Large intestine (tissue), 3 donors: ENCODE data around the gene IFNAR2. TPM values are rescaled to one million over a fixed set of nuclear protein-coding genes. Genes with fewer than 3 reads are reported as not detected.
"Not testable (repeated sequence)": the region's sequence is repeated elsewhere in the genome, so short reads cannot be mapped to it uniquely, and the experiment has no call there.

Experiments used
- DNase-seq, 2 donors: peaks; one replicate each; pipeline versions ENCODE4 v3.0.0 to v3.0.0-alpha.2; 2013
- H3K27ac ChIP-seq: one replicate; pipeline ENCODE4 v1.5.1; 2013; ENCODE audit warnings: low read length
- H3K27me3 ChIP-seq: 2 replicates; pipeline ENCODE4 v1.6.1; 2013; ENCODE audit warnings: low read length; ENCODE audit not compliant: control insufficient read depth, insufficient read depth
- H3K36me3 ChIP-seq: 2 replicates; pipeline ENCODE4 v1.6.1; 2013; ENCODE audit warnings: low read length; ENCODE audit not compliant: control insufficient read depth, insufficient read depth
- H3K4me1 ChIP-seq: one replicate; pipeline ENCODE4 v1.6.1; 2013; ENCODE audit warnings: low read length; ENCODE audit not compliant: control insufficient read depth, insufficient read depth
- H3K4me3 ChIP-seq: one replicate; pipeline ENCODE4 v1.5.1; 2013; ENCODE audit warnings: low read length
- H3K9me3 ChIP-seq: one replicate; pipeline ENCODE4 v1.6.1; 2013; ENCODE audit warnings: mild to moderate bottlenecking, low read depth, low read length, moderate library complexity; ENCODE audit not compliant: control insufficient read depth
- WGBS: methylation state at CpG from one replicate; pipeline ENCODE4 v1.1.5; 2013; ENCODE audit warnings: low lambda C conversion rate; ENCODE audit not compliant: insufficient coverage; 5-methylcytosine and 5-hydroxymethylcytosine counted together
- polyA plus RNA-seq: library from polyadenylated mRNA; unstranded; fragments of 120-200 nt; gene quantifications from one replicate; pipeline ENCODE4 v1.2.1, GENCODE V29; 2013

Gene IFNAR2
- polyA plus RNA-seq, 1 donor = 45.7 TPM

DNA sequence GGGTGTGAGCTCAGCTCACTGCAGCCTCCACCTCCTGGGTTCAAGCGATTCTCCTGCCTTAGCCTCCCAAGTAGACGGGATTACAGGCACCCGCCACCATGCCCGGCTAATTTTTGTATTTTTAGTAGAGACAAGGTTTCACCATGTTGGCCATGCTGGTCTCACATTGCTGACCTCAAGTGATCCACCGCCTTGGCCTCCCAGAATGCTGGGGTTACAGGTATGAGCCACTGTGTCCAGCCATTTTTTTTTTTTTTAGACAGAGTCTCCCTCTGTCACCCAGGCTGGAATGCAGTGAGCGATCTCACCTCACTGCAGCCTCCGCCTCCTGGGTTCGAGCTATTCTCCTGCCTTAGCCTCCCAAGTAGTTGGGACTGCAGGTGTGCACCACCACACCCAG lies 13.1 kb downstream of the IFNAR2 start:
- H3K27ac ChIP-seq, DNase-seq, H3K27me3 ChIP-seq, H3K4me3 ChIP-seq, H3K4me1 ChIP-seq, H3K9me3 ChIP-seq: not testable (repeated sequence)
- no CpG with 5 or more reads among the region's 8 CpGs for WGBS
- H3K36me3 ChIP-seq = peaks cover 38% of the 10 kb centered on the region

DNA sequence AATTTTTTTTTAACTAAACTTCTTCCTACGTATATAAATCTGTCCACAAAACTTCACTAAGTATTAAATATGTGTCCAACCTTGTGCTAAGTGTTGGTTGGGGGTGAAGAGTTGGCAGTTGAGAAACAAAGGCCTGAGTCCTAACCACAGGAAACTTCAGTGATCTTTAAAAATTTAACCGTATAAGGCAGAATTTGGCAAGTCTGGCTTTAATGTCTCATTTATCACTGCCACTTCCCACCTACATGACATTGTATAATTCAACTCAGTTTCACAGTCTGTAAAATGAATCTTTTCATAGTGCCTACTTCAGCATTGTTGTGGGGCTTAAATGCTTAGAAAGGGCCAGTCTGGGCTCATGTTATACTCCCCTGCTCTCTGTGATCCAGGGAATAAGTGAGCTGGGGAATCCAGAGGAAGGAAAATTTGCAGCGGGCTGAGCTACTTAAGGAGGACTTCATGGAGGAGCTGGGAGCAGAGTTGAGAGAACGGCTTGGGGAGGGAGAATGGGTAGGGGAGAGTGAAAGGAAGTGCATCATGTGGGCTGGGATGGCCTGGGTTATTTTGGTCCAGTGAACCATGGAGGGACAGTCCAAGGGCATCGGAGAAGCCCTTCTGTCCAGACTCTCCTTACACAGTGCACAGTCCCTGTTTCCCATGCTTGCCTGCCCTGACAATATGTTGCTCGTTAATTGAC lies 14.5 kb downstream of the IFNAR2 start:
- peaks cover 44% of the 10 kb centered on the region for H3K36me3 ChIP-seq
- no peaks in the 10 kb centered on the region for H3K9me3 ChIP-seq
- H3K4me1 ChIP-seq = no peaks in the 10 kb centered on the region
- no peaks in the 10 kb centered on the region for H3K27me3 ChIP-seq
- no peak overlapping the region for H3K27ac ChIP-seq
- H3K4me3 ChIP-seq = no peak overlapping the region
- no peak for DNase-seq
- WGBS = 87% methylated on average over 4 of the region's 6 CpGs

DNA sequence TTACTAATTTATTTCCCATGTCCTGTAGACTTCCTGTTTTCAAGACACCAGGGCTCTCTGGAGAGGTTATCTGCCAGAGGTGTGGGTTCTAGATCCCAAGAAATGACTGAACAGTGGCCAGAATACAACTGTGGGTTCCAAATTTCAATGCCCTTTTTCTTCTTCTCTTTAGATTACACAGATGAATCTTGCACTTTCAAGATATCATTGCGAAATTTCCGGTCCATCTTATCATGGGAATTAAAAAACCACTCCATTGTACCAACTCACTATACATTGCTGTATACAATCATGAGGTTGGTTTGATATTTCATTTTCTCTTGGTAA lies 15.0 kb downstream of the IFNAR2 start:
- no peak overlapping the region for H3K27ac ChIP-seq

DNA sequence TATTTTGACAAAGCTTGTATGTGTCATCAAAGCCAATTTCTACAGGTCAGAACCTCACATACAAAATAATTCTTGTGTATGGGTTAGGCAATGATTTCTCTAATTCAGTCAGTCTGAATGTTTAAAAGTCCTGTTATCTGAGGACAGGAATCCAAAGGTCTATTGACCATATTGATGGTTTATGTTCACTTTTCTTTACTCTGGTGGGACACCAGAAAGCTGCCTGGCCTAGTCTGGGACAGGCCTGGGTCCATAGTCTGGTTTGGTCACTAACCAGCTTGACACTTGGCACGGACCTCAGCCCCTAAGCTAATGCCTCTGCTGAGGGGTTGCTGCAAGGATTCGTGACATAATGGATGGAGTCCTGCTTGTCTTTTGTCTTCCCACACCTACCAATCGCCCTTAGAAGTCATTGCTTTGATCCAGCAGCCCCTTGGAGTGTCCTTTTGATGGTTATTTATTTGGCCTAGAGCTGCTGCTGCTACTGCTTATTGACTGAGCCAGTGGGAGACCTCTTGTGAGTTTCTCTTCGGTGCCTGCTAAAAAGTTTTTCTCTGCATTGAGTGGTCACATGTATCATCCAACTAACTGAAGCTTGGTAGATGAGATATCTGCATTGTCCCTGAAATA lies 15.7 kb downstream of the IFNAR2 start:
- no peak for DNase-seq
- no CpG with 5 or more reads among the region's 4 CpGs for WGBS

More for the DNA sequence above, 15.0 kb downstream of the IFNAR2 start:
- H3K4me3 ChIP-seq = no peak overlapping the region
- DNase-seq = no peak
- H3K9me3 ChIP-seq = no peaks in the 10 kb centered on the region
- 100% methylated on average over 2 of the region's 2 CpGs for WGBS
- H3K4me1 ChIP-seq = no peaks in the 10 kb centered on the region
- H3K27me3 ChIP-seq = no peaks in the 10 kb centered on the region
- H3K36me3 ChIP-seq = peaks cover 50% of the 10 kb centered on the region

DNA sequence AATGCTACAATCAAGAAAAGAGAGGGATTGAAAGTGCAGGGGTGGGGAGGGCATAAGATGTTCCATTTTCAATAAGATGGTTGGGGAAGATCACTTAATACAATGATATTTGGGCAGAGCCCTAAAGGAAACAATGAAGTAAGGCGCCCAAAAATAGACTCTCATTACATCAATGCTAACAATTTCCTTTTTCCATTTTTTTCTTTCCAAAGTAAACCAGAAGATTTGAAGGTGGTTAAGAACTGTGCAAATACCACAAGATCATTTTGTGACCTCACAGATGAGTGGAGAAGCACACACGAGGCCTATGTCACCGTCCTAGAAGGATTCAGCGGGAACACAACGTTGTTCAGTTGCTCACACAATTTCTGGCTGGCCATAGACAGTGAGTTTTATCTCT lies 16.8 kb downstream of the IFNAR2 start:
- no peak for DNase-seq
- Histone ChIP-seq H3K36me3 (peaks cover 61% of the 10 kb centered on the region), H3K4me3 (no peak overlapping the region), H3K4me1 (no peaks in the 10 kb centered on the region), H3K27me3 (no peaks in the 10 kb centered on the region), H3K27ac (no peak overlapping the region), H3K9me3 (no peaks in the 10 kb centered on the region)
- no CpG with 5 or more reads among the region's 5 CpGs for WGBS

More for the DNA sequence above, 15.7 kb downstream of the IFNAR2 start:
- Histone ChIP-seq H3K36me3 (peaks cover 54% of the 10 kb centered on the region), H3K9me3 (no peaks in the 10 kb centered on the region), H3K4me3 (no peak overlapping the region), H3K27me3 (no peaks in the 10 kb centered on the region), H3K4me1 (no peaks in the 10 kb centered on the region), H3K27ac (no peak overlapping the region)

DNA sequence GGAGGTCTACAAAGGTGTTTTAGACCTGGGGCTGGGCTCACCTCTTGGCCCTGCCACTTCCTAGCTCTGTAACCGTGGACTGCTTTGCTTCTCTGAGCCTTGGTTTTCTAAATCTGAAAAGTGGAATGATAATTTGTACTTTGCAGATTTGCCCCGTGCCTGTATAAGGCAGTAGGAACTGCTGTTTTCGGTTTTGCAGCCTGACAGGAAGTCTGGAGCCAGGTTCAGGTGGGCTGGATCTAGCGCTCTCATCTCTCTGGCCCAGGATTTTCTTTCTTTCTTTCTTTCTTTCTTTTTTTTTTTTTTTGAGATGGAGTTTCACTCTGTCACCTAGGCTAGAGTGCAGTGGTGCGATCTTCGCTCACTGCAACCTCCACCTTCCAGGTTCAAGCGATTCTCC lies 17.2 kb downstream of the IFNAR2 start:
- no peaks in the 10 kb centered on the region for H3K9me3 ChIP-seq
- H3K4me1 ChIP-seq = no peaks in the 10 kb centered on the region
- no peak overlapping the region for H3K4me3 ChIP-seq
- WGBS = 100% methylated on average over 1 of the region's 7 CpGs
- H3K27me3 ChIP-seq = no peaks in the 10 kb centered on the region
- H3K36me3 ChIP-seq = peaks cover 60% of the 10 kb centered on the region
- DNase-seq = no peak
- no peak overlapping the region for H3K27ac ChIP-seq

DNA sequence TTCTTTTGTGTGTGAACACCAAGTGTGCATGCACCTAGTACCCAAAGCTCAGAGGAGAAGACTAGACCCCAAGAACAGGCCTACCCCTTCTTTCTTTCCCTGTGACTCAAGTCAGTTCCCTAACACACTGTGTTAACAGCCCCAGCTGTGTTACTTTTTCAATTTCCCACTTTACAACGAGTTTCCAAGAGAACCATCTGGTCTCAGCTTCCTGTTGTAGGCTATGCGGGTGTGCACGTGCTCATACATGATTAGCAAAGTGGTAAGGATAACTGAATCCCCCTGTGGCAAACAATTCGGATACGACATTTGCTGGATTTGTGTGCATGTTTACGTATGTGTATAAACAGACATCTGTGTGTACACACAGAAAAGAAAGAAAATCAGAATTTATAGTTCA lies 17.9 kb downstream of the IFNAR2 start:
- Histone ChIP-seq H3K36me3 (peaks cover 66% of the 10 kb centered on the region), H3K27ac (no peak overlapping the region), H3K9me3 (no peaks in the 10 kb centered on the region), H3K27me3 (no peaks in the 10 kb centered on the region), H3K4me1 (no peaks in the 10 kb centered on the region), H3K4me3 (no peak overlapping the region)
- WGBS = 80% methylated on average over 1 of the region's 6 CpGs
- DNase-seq = no peak

DNA sequence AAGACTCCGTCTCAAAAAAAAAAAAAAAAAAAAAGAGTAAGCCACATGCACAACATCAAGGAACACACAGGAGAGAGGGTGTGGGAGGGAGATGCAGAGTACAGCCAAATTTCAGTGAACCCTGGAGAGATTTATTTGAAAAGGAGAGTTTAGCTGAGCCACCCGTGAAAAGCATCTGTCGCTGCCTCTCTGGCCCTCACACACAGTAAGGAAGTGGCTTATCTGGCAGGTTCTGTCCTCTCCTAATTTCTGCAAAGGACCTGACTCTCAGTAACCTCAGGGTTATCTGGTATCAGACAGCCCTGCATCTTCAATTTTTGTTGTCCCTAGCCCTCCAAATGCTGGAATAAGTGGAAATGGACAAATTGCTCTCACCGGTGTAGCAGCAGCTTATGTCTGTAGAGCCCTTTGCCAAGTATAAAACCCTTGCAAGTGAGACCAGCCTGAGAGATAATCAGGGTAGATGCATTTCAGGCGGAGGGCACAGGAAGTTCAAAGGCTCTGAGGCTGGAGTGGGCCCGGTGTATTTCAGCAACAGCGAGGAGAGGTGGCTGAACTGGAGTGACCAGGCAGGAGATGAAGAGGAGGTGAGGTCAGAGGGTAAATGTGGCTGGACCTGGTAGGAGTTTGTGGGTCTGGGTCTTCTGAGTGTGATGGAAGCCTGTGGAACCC lies 19.7 kb downstream of the IFNAR2 start:
- peaks cover 73% of the 10 kb centered on the region for H3K36me3 ChIP-seq
- H3K27ac ChIP-seq = no peak overlapping the region
- H3K4me1 ChIP-seq = no peaks in the 10 kb centered on the region
- no peak overlapping the region for H3K4me3 ChIP-seq
- H3K9me3 ChIP-seq = no peaks in the 10 kb centered on the region
- no peak for DNase-seq
- no peaks in the 10 kb centered on the region for H3K27me3 ChIP-seq
- WGBS = no CpG with 5 or more reads among the region's 7 CpGs

DNA sequence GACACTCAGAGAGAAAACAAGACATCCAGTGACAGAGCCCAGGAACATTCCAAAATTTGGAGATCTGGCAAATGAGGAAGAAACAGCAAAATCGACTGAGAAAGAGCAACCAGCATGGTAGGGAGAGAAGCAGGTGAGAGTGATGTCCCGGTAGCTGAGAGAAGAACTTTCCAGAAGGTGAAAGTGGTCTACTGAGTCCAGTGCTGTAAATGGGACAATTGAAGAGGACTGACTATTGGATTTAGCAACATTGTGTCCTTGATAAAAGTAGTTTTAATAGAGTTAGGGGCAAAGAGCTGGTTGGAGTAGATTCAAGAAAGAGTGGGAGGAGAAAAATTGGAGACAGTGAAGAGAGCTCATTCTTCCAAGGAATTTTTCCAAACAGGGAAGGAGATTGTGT lies 21.4 kb downstream of the IFNAR2 start:
- Histone ChIP-seq H3K27ac (no peak overlapping the region), H3K9me3 (no peaks in the 10 kb centered on the region), H3K27me3 (no peaks in the 10 kb centered on the region), H3K36me3 (peaks cover 78% of the 10 kb centered on the region), H3K4me3 (no peak overlapping the region), H3K4me1 (no peaks in the 10 kb centered on the region)
- no peak for DNase-seq
- 100% methylated on average over 2 of the region's 2 CpGs for WGBS

DNA sequence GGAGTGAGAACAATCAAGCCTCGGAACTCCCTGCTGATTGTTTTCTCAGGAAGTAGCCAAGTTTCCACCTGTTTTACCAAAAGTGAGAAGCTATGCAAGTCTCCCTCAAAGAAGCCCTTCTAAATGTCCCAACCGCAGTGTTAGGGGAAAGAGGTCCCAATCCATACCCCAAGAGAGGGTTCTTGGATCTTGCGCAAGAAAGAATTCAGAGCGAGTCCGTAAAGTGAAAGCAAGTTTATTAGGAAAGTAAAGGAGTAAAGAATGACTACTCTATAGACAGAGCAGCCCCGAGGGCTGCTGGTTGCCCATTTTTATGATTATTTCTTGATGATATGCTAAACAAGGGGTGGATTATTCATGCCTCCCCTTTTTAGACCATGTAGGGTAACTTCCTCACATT lies 23.6 kb downstream of the IFNAR2 start:
- H3K9me3 ChIP-seq, H3K27me3 ChIP-seq, H3K4me3 ChIP-seq, H3K27ac ChIP-seq, DNase-seq, H3K4me1 ChIP-seq: not testable (repeated sequence)
- peaks cover 85% of the 10 kb centered on the region for H3K36me3 ChIP-seq
- WGBS = no CpG with 5 or more reads among the region's 6 CpGs
